Measurements from ENCODE around the gene PLCG2. TPM values are rescaled to one million over a fixed set of nuclear protein-coding genes. Genes with fewer than 3 reads are reported as not detected.

Gene PLCG2
- total RNA-seq, 1 donor from 2014 or later, result 5.7 TPM

DNA sequence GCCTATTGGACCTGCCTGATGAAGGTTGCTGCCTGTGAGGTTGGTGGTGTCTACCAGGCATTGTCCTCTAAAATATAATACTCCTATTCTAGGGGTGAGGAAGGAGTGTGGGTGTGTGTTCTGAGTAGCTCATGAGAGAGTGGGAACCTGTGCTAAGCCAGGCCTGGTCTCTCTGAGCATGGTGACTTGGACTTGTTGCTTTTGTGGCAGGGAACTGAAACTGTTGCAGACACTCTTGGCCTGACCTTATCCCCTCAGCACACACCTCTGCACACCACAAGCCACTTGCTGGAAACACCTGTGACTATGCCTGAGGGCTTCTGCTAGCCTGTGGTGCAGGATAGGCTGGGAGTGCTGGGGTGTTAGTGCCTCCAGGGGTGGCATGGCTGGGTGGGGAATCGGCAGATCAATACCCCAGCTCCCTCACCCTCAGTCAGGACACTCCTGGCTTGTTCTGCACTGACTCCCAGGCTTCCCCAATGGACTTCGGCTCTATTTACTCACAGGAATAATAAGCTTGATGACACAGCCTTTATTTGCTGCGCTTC lies 29.9 kb downstream of the PLCG2 start:
- Mint-ChIP-seq H3K4me1 (no peaks in the 10 kb centered on the region), H3K36me3 (no peaks in the 10 kb centered on the region)

DNA sequence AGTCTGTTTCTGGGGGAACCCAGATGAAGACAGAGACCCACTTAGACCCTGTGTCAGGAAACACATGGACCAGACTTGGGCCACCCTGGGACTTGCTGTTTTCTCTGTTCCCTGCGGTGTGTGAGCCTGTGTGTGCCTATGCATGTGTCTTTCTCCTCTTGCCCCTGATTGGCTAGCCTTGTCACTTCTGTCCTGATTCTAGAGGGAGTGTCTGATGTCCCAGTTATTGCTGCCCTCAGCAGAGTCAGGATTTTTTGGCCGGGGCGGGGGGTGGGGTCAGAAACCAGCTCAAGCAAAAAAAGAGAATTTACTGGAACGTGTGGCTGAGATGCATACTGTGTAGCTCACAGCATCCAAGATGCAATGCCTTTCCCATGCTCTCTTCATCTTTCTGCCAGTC lies 30.5 kb downstream of the PLCG2 start:
- H3K27me3 Mint-ChIP-seq (ENCODE audit: low read depth), result no peaks in the 10 kb centered on the region
- H3K9me3 Mint-ChIP-seq, result peaks cover 10% of the 10 kb centered on the region
- H3K27ac Mint-ChIP-seq, result no peak overlapping the region
- no peak overlapping the region for H3K4me3 Mint-ChIP-seq
- H3K4me1 Mint-ChIP-seq, result no peaks in the 10 kb centered on the region
- TF ChIP-seq, protein P1, sequence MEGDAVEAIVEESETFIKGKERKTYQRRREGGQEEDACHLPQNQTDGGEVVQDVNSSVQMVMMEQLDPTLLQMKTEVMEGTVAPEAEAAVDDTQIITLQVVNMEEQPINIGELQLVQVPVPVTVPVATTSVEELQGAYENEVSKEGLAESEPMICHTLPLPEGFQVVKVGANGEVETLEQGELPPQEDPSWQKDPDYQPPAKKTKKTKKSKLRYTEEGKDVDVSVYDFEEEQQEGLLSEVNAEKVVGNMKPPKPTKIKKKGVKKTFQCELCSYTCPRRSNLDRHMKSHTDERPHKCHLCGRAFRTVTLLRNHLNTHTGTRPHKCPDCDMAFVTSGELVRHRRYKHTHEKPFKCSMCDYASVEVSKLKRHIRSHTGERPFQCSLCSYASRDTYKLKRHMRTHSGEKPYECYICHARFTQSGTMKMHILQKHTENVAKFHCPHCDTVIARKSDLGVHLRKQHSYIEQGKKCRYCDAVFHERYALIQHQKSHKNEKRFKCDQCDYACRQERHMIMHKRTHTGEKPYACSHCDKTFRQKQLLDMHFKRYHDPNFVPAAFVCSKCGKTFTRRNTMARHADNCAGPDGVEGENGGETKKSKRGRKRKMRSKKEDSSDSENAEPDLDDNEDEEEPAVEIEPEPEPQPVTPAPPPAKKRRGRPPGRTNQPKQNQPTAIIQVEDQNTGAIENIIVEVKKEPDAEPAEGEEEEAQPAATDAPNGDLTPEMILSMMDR (IDR thresholded peaks at IDR 0.05; ENCODE audit: unreplicated experiment), result no peak
- no peaks in the 10 kb centered on the region for H3K36me3 Mint-ChIP-seq
- no peak for DNase-seq (ENCODE audit: low spot score in 2 of 2, unreplicated experiment in 2 of 2)

More for the DNA sequence above, 29.9 kb downstream of the PLCG2 start:
- Mint-ChIP-seq H3K9me3 (peaks cover 10% of the 10 kb centered on the region), H3K4me3 (no peak overlapping the region), H3K27me3 (ENCODE audit: low read depth) (no peaks in the 10 kb centered on the region), H3K27ac (no peak overlapping the region)
- TF ChIP-seq, protein P1 (IDR thresholded peaks at IDR 0.05; ENCODE audit: unreplicated experiment), result no peak
- DNase-seq (ENCODE audit: low spot score in 2 of 2, unreplicated experiment in 2 of 2), result no peak

DNA sequence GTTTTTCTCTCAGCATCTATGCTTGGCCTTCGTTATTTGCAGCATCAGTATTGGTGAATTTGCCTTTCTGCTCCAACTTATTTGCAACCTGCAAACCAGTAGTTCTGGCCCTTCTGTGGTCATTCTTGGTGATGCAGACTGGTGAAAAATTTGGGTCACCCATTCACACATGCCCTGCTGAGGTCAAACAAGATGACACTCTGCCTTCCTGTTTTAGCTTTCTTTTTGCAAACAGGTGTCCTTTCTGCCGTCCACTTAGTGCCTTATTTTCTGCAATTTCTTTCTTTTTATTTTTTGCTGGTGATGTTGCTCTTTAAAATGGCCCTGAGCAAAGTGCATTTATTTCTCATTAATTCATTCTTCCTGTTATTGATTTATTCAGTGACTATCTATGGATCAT lies 31.3 kb downstream of the PLCG2 start:
- Mint-ChIP-seq H3K4me3 (no peak overlapping the region), H3K36me3 (no peaks in the 10 kb centered on the region), H3K9me3 (peaks cover 10% of the 10 kb centered on the region), H3K4me1 (peaks cover 3% of the 10 kb centered on the region), H3K27ac (no peak overlapping the region), H3K27me3 (ENCODE audit: low read depth) (no peaks in the 10 kb centered on the region)
- TF ChIP-seq, protein P1 (IDR thresholded peaks at IDR 0.05; ENCODE audit: unreplicated experiment), result no peak
- DNase-seq (ENCODE audit: low spot score in 2 of 2, unreplicated experiment in 2 of 2), result no peak

DNA sequence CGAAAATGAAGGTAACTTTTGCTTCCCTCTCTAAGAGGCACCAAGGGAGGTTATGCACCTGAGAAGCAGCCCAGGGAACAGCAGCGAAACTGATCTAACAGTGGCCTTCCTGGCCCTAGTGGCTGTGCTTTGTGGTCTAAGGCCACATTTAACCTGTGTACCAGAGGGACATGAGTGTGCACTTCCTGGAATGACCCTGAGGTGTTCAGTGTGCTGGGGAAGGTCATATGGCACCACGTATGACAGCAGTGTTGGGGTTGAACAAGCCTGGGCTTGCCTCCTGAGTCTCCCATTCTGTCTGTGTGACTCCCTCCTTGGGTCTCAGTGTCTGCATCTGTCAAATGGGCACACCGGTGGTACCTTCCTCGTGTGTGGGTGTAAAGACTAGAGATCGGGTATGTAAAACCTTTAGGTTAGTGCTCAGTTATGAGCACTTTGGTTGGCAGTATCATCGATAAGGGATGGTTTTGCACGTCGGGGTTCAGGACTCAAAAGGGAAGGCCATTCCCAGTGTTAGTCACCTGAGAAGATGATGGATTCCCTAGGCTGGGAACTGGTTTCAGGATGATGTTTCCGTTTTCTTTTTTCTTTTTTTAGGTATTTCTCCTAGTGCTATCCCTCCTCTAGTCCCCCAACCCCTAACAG lies 31.9 kb downstream of the PLCG2 start:
- TF ChIP-seq, protein P1 (IDR thresholded peaks at IDR 0.05; ENCODE audit: unreplicated experiment), result no peak
- peaks cover 10% of the 10 kb centered on the region for H3K9me3 Mint-ChIP-seq
- DNase-seq (ENCODE audit: low spot score in 2 of 2, unreplicated experiment in 2 of 2), result no peak
- H3K4me3 Mint-ChIP-seq, result no peak overlapping the region
- H3K36me3 Mint-ChIP-seq, result no peaks in the 10 kb centered on the region
- H3K27ac Mint-ChIP-seq, result no peak overlapping the region
- no peaks in the 10 kb centered on the region for H3K27me3 Mint-ChIP-seq (ENCODE audit: low read depth)
- H3K4me1 Mint-ChIP-seq, result peaks cover 3% of the 10 kb centered on the region

DNA sequence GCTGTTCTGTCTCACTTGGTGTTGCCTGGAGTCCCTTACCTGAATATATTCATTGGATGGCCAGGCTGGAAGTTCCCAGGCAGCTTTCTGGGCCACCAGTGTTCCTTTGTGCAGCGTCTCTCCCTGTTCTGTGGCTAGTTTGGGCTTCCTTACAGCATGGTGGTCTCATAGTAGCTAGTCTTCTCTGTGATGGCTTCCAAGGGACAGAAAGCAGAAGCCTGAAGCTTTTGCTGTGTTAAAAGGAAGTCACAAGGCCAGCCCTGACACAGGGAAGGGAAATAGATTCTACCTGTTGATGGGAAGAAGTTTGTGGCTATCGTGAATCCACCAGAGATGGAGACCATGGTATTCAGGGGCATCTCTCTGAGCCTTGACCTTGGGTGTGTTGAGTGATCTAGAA lies 34.6 kb downstream of the PLCG2 start:
- H3K27ac Mint-ChIP-seq, result no peak overlapping the region

More for the DNA sequence above, 34.6 kb downstream of the PLCG2 start:
- Mint-ChIP-seq H3K27me3 (ENCODE audit: low read depth) (no peaks in the 10 kb centered on the region), H3K9me3 (peaks cover 10% of the 10 kb centered on the region), H3K4me3 (no peak overlapping the region), H3K4me1 (peaks cover 3% of the 10 kb centered on the region), H3K36me3 (no peaks in the 10 kb centered on the region)
- TF ChIP-seq, protein P1 (IDR thresholded peaks at IDR 0.05; ENCODE audit: unreplicated experiment), result no peak
- no peak for DNase-seq (ENCODE audit: low spot score in 2 of 2, unreplicated experiment in 2 of 2)

All from mesothelial cell of epicardium (in vitro differentiated cells).